ENCODE measurements around the gene BDP1.
"Not testable (repeated sequence)": the region's sequence is repeated elsewhere in the genome, so short reads cannot be mapped to it uniquely, and the experiment has no call there.

DNA sequence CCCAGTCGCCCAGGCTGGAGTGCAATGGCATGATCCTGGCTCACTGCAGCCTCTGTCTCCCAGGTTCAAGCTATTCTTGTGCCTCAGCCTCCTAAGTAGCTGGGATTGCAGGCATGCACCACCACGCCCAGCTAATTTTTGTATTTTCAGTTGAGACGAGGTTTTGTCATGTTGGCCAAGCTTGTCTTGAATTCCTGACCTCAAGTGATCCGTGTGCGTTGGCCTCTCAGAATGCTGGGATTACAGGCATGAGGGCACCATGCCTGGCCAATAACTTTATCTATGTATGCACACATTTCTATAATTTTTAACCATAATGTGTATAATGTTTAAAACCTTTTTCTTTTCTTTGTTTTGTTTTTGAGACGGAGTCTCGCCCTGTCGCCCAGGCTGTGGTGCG is 43.3 kb downstream of the BDP1 start:
- TF ChIP-seq, protein P1, sequence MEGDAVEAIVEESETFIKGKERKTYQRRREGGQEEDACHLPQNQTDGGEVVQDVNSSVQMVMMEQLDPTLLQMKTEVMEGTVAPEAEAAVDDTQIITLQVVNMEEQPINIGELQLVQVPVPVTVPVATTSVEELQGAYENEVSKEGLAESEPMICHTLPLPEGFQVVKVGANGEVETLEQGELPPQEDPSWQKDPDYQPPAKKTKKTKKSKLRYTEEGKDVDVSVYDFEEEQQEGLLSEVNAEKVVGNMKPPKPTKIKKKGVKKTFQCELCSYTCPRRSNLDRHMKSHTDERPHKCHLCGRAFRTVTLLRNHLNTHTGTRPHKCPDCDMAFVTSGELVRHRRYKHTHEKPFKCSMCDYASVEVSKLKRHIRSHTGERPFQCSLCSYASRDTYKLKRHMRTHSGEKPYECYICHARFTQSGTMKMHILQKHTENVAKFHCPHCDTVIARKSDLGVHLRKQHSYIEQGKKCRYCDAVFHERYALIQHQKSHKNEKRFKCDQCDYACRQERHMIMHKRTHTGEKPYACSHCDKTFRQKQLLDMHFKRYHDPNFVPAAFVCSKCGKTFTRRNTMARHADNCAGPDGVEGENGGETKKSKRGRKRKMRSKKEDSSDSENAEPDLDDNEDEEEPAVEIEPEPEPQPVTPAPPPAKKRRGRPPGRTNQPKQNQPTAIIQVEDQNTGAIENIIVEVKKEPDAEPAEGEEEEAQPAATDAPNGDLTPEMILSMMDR (IDR thresholded peaks at IDR 0.05): not testable (repeated sequence)
- TF ChIP-seq EZH2phosphoT487 (IDR thresholded peaks at IDR 0.05): not testable (repeated sequence)

Measured in neural progenitor cell (in vitro differentiated cells).